K562 (cell line): ENCODE results near the gene LCMT2. TPM values are rescaled to one million over a fixed set of nuclear protein-coding genes. Genes with fewer than 3 reads are reported as not detected.
A peak's percentile ranks its signal among the peaks of the same experiment; 100 is the strongest.

Experiments
- ATAC-seq: fragments of 200-7000 bp; cut with Tn5 transposase; 3 replicates; pipeline ENCODE4 v1.9.1; 2020; ENCODE audit warnings: moderate library complexity
- BruUV-seq: library from RNA; stranded (reverse); fragments of 400-500 nt; replicated peaks from 2 replicates; lab custom pipeline; 2021; lab: Mats Ljungman, UMichigan
- CTCF ChIA-PET: fragments of 300-600 bp; formaldehyde crosslinking; extraction: SDS; loops from one replicate; lab custom pipeline; 2021; ENCODE audit warnings: low intra/inter-chr PET ratio; lab: Yijun Ruan, JAX
- POLR2A ChIA-PET: fragments of 300-600, 350-650 bp; sonication (Branson Sonifier 250); formaldehyde crosslinking; extraction: SDS; loops from one replicate; lab custom pipeline; 2021; ENCODE audit warnings: antibody characterized with exemption, inconsistent platforms; lab: Yijun Ruan, JAX
- DNase-seq, 4 experiments: peaks; one replicate each; pipeline versions ENCODE4 v3.0.0 to v3.0.0-alpha.2; 2011 to 2018; ENCODE audit warnings: low spot score in 3 of 4, mixed read lengths in 3 of 4; ENCODE audit errors: extremely low read depth in 1 of 4
- FAIRE-seq: peaks from 2 replicates; lab custom pipeline; 2011; peaks lifted over from hg19 to GRCh38; lab: Jason Lieb, UNC
- H2AFZ ChIP-seq: 2 replicates; pipeline ENCODE4 v1.6.0; 2011; ENCODE audit warnings: low read depth, low read length, control low read depth, inconsistent platforms
- H3K27ac ChIP-seq: fragments of 200-600 bp; 3 replicates; pipeline ENCODE4 v1.8.0; 2011; ENCODE audit warnings: low read depth, mild to moderate bottlenecking, control low read depth, inconsistent platforms, low read length, moderate library complexity, mixed read lengths; ENCODE audit errors: extremely low read depth
- H3K27me3 ChIP-seq, 2 experiments: fragments of 300-600 bp in 1 of 2; 2 replicates in 1 of 2; 3 replicates in 1 of 2; pipeline versions ENCODE4 v1.6.0 to v1.8.0; 2011; ENCODE audit warnings: inconsistent platforms in 2 of 2, low read length in 2 of 2, mild to moderate bottlenecking in 1 of 2, mixed read lengths in 1 of 2, moderate library complexity in 1 of 2; ENCODE audit not compliant: control insufficient read depth in 2 of 2, insufficient read depth in 2 of 2
- H3K36me3 ChIP-seq: fragments of 300-600 bp; 3 replicates; pipeline ENCODE4 v1.8.0; 2011; ENCODE audit warnings: mild to moderate bottlenecking, low read length, inconsistent platforms; ENCODE audit not compliant: control insufficient read depth, insufficient read depth
- H3K4me1 ChIP-seq, 2 experiments: fragments of 200-600 bp in 1 of 2; replicated peaks in 1 of 2; 2 replicates in 1 of 2; 3 replicates in 1 of 2; pipeline versions ENCODE4 v1.5.1 to v1.8.0; 2011; ENCODE audit warnings: inconsistent platforms in 2 of 2, low read length in 2 of 2, mild to moderate bottlenecking in 1 of 2, mixed read lengths in 1 of 2, moderate library complexity in 1 of 2; ENCODE audit not compliant: control insufficient read depth in 2 of 2, insufficient read depth in 2 of 2
- H3K4me2 ChIP-seq: 2 replicates; pipeline ENCODE4 v1.6.1; 2011; ENCODE audit warnings: low read length, control low read depth, inconsistent platforms, mixed read lengths; ENCODE audit not compliant: insufficient read depth
- H3K4me3 ChIP-seq: fragments of 200-600 bp; sonication (generic), shearing (Covaris generic); 2 replicates; pipeline ENCODE4 v1.5.1; 2016; ENCODE audit warnings: control low read depth, inconsistent platforms
- H3K79me2 ChIP-seq: fragments of 200-600 bp; 3 replicates; pipeline ENCODE4 v1.8.0; 2011; ENCODE audit warnings: low read length, inconsistent platforms; ENCODE audit not compliant: control insufficient read depth, insufficient read depth
- H3K9ac ChIP-seq, 2 experiments: 2 replicates each; pipeline versions ENCODE4 v1.6.0 to v1.6.1; 2011; ENCODE audit warnings: low read depth in 2 of 2, low read length in 2 of 2, control low read depth in 1 of 2, inconsistent platforms in 1 of 2, mild to moderate bottlenecking in 1 of 2, mixed read lengths in 1 of 2; ENCODE audit not compliant: insufficient read depth in 1 of 2
- H3K9me1 ChIP-seq: one replicate; pipeline ENCODE4 v1.6.0; 2011; ENCODE audit warnings: inconsistent platforms, mild to moderate bottlenecking, low read length, moderate library complexity; ENCODE audit not compliant: control insufficient read depth, insufficient read depth
- H3K9me3 ChIP-seq: replicated peaks from 2 replicates; pipeline ENCODE4 v1.5.1; 2011; ENCODE audit warnings: low read depth, low read length, inconsistent platforms; ENCODE audit not compliant: control insufficient read depth, insufficient read depth
- H4K20me1 ChIP-seq: replicated peaks from 2 replicates; pipeline ENCODE4 v1.6.1; 2011; ENCODE audit warnings: low read length, inconsistent platforms, mixed read lengths; ENCODE audit not compliant: control insufficient read depth, insufficient read depth
- ARNT ChIP-seq, 2 experiments: fragments of 450-650 bp; IDR thresholded peaks; 2 replicates each; pipeline ENCODE4 v1.6.1; 2016; ENCODE audit warnings: mild to moderate bottlenecking in 1 of 2
- BRCA1 ChIP-seq, 2 experiments: fragments of 450-650 bp in 1 of 2; sonication (generic) in 1 of 2; formaldehyde crosslinking in 1 of 2; IDR thresholded peaks; 2 replicates each; pipeline versions ENCODE4 v1.5.0 to v1.6.1; 2017 to 2020; ENCODE audit warnings: mild to moderate bottlenecking in 1 of 2, missing genetic modification reagents in 1 of 2
- WGBS: fragments of 100-300 bp; shearing (Covaris generic); methylation state at CpG from one replicate; pipeline ENCODE4 v1.1.6; 2016; ENCODE audit warnings: low coverage, mixed read lengths; ENCODE audit not compliant: insufficient coverage; ENCODE audit errors: missing lambda C conversion rate; 5-methylcytosine and 5-hydroxymethylcytosine counted together
- in situ Hi-C: fragments of 300-500 bp; cut with MboI; formaldehyde crosslinking; loops from 4 replicates; pipeline ENCODE4 v1.15.0; 2018; ENCODE audit warnings: inconsistent platforms, mixed read lengths
- intact Hi-C: fragments of 100-400 bp; cut with micrococcal nuclease; formaldehyde crosslinking; loops from 2 replicates; pipeline ENCODE4 v1.14.2; 2022
- polyA plus RNA-seq, 8 experiments: library from polyadenylated mRNA; depleted of rRNA in 4 of 8; stranded (reverse) in 5 of 8; unstranded in 3 of 8; fragments of >200 nt; fragmentation: Nextera tagmentation in 2 of 8; fragmentation: Illumina TruSeq in 1 of 8; extraction: Ambion mirVana in 2 of 8; extraction: Trizol in 1 of 8; gene quantifications; 2 replicates each; pipeline versions ENCODE4 v1.2.1 to v1.2.3, GENCODE V29; 2011 to 2014; ENCODE audit warnings: inconsistent platforms in 1 of 8, missing spikeins in 1 of 8
- total RNA-seq, 7 experiments: library from RNA; depleted of rRNA in 6 of 7; stranded (reverse); fragments of >200 nt in 6 of 7; fragmentation: Illumina TruSeq in 2 of 7; extraction: Trizol in 2 of 7; gene quantifications; 2 replicates each; pipeline versions ENCODE4 v1.2.1 to v1.2.3, GENCODE V29; 2011 to 2021; ENCODE audit warnings: low replicate concordance in 1 of 7

LCMT2 gene
- total and polyA plus RNA-seq, 9 of the 15 experiments (the other 6 are each of a cell fraction or from before 2014, with no cell fraction given), result 2.5 to 22.3 (median 15.2) TPM

DNA sequence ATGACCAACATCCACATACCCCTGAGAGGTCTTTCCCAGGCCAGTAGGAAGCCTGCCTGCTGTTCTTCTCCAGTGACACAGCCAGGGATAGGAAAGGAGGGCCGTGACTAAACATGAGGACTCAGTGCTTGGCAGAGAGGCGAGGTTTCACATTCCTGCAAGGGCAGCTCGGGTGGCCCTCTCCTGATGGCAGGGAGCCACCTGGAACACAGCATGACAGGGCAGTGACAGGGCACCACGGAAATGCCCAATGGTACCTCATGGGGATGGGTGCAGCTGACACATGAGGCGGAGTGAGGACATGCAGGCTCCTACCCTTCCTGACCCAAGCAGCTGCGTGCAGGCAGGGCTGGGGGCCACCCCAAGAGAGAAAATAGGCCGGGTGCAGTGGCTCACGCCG is 56.2 kb downstream of the LCMT2 start:
- FAIRE-seq, result no peak

More for the DNA sequence above, 56.2 kb downstream of the LCMT2 start:
- in situ Hi-C loops (loop anchor here (10.0 kb wide), 1 partner anchor 559 kb away; no protein-coding TSS in a partner anchor), intact Hi-C loops (no loop called here)
- Histone ChIP-seq H3K4me2 (no peak overlapping the region), H4K20me1 (no peaks in the 10 kb centered on the region; the same call in 1 of the 2 replicates), H3K4me3 (no peak overlapping the region), H3K27me3 (peaks cover 45 to 62% of the 10 kb centered on the region in 2 experiments; a peak in 4 of 5 replicates), H2AFZ (no peak overlapping the region), H3K36me3 (no peaks in the 10 kb centered on the region), H3K27ac (no peak overlapping the region), H3K79me2 (no peaks in the 10 kb centered on the region), H3K9me1 (no peaks in the 10 kb centered on the region), H3K4me1 (no peaks in the 10 kb centered on the region), H3K9me3 (no peaks in the 10 kb centered on the region), H3K9ac (peak overlapping the region in 1 of 2 experiments; percentile 23; a peak in 2 of 4 replicates)
- WGBS, result 2% methylated on average over 6 of the region's 9 CpGs
- TF ChIP-seq BRCA1 (IDR thresholded peaks at IDR 0.05), result no peak
- no peak for TF ChIP-seq BRCA1 (CRISPR knock-in tag; IDR thresholded peaks at IDR 0.05)
- TF ChIP-seq ARNT (IDR thresholded peaks at IDR 0.05), result no peak
- ChIA-PET POLR2A (interaction anchor here (1.1 kb wide), 1 partner anchor 86 kb away, joined by 3 read pairs; no protein-coding TSS in a partner anchor), CTCF (no interaction called here)
- DNase-seq, result no peak
- BruUV-seq, result no TSS peak
- ATAC-seq, result no peak

Other genes starting within 250 kb of the LCMT2 start
Only the 7 nearest of the 10 such genes appear.
- gene CCNDBP1, start 145.2 kb downstream of the LCMT2 start, total RNA-seq (2014; rRNA removed), result 50.0 and 55.5 TPM in 2 replicates
- 67.6 and 71.9 TPM in 2 replicates for gene CCNDBP1, start 145.2 kb downstream of the LCMT2 start, total RNA-seq (2014; rRNA removed; fragmentation: Illumina TruSeq; extraction: Trizol)
- 47.9 and 49.5 TPM in 2 replicates for gene CCNDBP1, start 145.2 kb downstream of the LCMT2 start, total RNA-seq (2015; rRNA removed; fragmentation: Illumina TruSeq; extraction: Trizol)
- gene CCNDBP1, start 145.2 kb downstream of the LCMT2 start, total RNA-seq (2021), result 47.9 and 49.1 TPM in 2 replicates
- gene CCNDBP1, start 145.2 kb downstream of the LCMT2 start, polyA plus RNA-seq (2011; rRNA removed), result 98.3 and 111 TPM in 2 replicates
- 57.7 and 59.9 TPM in 2 replicates for gene CCNDBP1, start 145.2 kb downstream of the LCMT2 start, polyA plus RNA-seq (2014; fragmentation: Illumina TruSeq; extraction: Trizol)
- 10 to 100 TPM; 37.0 to 44.7 TPM for gene CCNDBP1, start 145.2 kb downstream of the LCMT2 start, polyA plus RNA-seq (2014; fragmentation: Nextera tagmentation; extraction: Ambion mirVana)
- 65.4 and 72.0 TPM in 2 replicates for gene CCNDBP1, start 145.2 kb downstream of the LCMT2 start, polyA plus RNA-seq (2014; rRNA removed)
- 1.5 and 2.1 TPM in 2 replicates for gene EPB42, start 109.6 kb downstream of the LCMT2 start, total RNA-seq (2014; rRNA removed)
- 1.4 and 1.5 TPM in 2 replicates for gene EPB42, start 109.6 kb downstream of the LCMT2 start, total RNA-seq (2014; rRNA removed; fragmentation: Illumina TruSeq; extraction: Trizol)
- gene EPB42, start 109.6 kb downstream of the LCMT2 start, total RNA-seq (2015; rRNA removed; fragmentation: Illumina TruSeq; extraction: Trizol), result 0.51 and 0.79 TPM in 2 replicates
- gene EPB42, start 109.6 kb downstream of the LCMT2 start, total RNA-seq (2021), result 1.3 and 1.7 TPM in 2 replicates
- 0.59 and 0.89 TPM in 2 replicates for gene EPB42, start 109.6 kb downstream of the LCMT2 start, polyA plus RNA-seq (2011; rRNA removed)
- 1.5 and 2.3 TPM in 2 replicates for gene EPB42, start 109.6 kb downstream of the LCMT2 start, polyA plus RNA-seq (2014; fragmentation: Illumina TruSeq; extraction: Trizol)
- gene EPB42, start 109.6 kb downstream of the LCMT2 start, polyA plus RNA-seq (2014; fragmentation: Nextera tagmentation; extraction: Ambion mirVana), result under 1 TPM; 0.38 to 0.57 TPM
- 1.3 and 1.6 TPM in 2 replicates for gene EPB42, start 109.6 kb downstream of the LCMT2 start, polyA plus RNA-seq (2014; rRNA removed)
- gene TGM5, start 63.6 kb downstream of the LCMT2 start, total RNA-seq (2014; rRNA removed), result not detected in 2 replicates
- not detected in 2 replicates for gene TGM5, start 63.6 kb downstream of the LCMT2 start, total RNA-seq (2014; rRNA removed; fragmentation: Illumina TruSeq; extraction: Trizol)
- 0.07 and 0.15 TPM in 2 replicates for gene TGM5, start 63.6 kb downstream of the LCMT2 start, total RNA-seq (2015; rRNA removed; fragmentation: Illumina TruSeq; extraction: Trizol)
- not detected in 2 replicates for gene TGM5, start 63.6 kb downstream of the LCMT2 start, total RNA-seq (2021)
- 0.07 TPM in 1 of 2 replicates, not detected in the other for gene TGM5, start 63.6 kb downstream of the LCMT2 start, polyA plus RNA-seq (2011; rRNA removed)
- not detected in 2 replicates for gene TGM5, start 63.6 kb downstream of the LCMT2 start, polyA plus RNA-seq (2014; fragmentation: Illumina TruSeq; extraction: Trizol)
- under 1 TPM; 0.03 to 0.10 TPM for gene TGM5, start 63.6 kb downstream of the LCMT2 start, polyA plus RNA-seq (2014; fragmentation: Nextera tagmentation; extraction: Ambion mirVana)
- gene TGM5, start 63.6 kb downstream of the LCMT2 start, polyA plus RNA-seq (2014; rRNA removed), result not detected in 2 replicates
- not detected in 2 replicates for gene TGM7, start 28.3 kb downstream of the LCMT2 start, total RNA-seq (2014; rRNA removed)
- gene TGM7, start 28.3 kb downstream of the LCMT2 start, total RNA-seq (2014; rRNA removed; fragmentation: Illumina TruSeq; extraction: Trizol), result not detected in 2 replicates
- not detected in 2 replicates for gene TGM7, start 28.3 kb downstream of the LCMT2 start, total RNA-seq (2015; rRNA removed; fragmentation: Illumina TruSeq; extraction: Trizol)
- gene TGM7, start 28.3 kb downstream of the LCMT2 start, total RNA-seq (2021), result not detected in 2 replicates
- not detected in 2 replicates for gene TGM7, start 28.3 kb downstream of the LCMT2 start, polyA plus RNA-seq (2011; rRNA removed)
- not detected in 2 replicates for gene TGM7, start 28.3 kb downstream of the LCMT2 start, polyA plus RNA-seq (2014; fragmentation: Illumina TruSeq; extraction: Trizol)
- not detected for gene TGM7, start 28.3 kb downstream of the LCMT2 start, polyA plus RNA-seq (2014; fragmentation: Nextera tagmentation; extraction: Ambion mirVana)
- not detected in 2 replicates for gene TGM7, start 28.3 kb downstream of the LCMT2 start, polyA plus RNA-seq (2014; rRNA removed)
- 28.6 and 30.0 TPM in 2 replicates for gene ZSCAN29, start 40.5 kb upstream of the LCMT2 start, total RNA-seq (2014; rRNA removed)
- gene ZSCAN29, start 40.5 kb upstream of the LCMT2 start, total RNA-seq (2014; rRNA removed; fragmentation: Illumina TruSeq; extraction: Trizol), result 20.8 and 21.6 TPM in 2 replicates
- gene ZSCAN29, start 40.5 kb upstream of the LCMT2 start, total RNA-seq (2015; rRNA removed; fragmentation: Illumina TruSeq; extraction: Trizol), result 26.0 and 28.1 TPM in 2 replicates
- gene ZSCAN29, start 40.5 kb upstream of the LCMT2 start, total RNA-seq (2021), result 24.4 and 28.0 TPM in 2 replicates
- 10.9 and 13.2 TPM in 2 replicates for gene ZSCAN29, start 40.5 kb upstream of the LCMT2 start, polyA plus RNA-seq (2011; rRNA removed)
- 16.8 and 19.0 TPM in 2 replicates for gene ZSCAN29, start 40.5 kb upstream of the LCMT2 start, polyA plus RNA-seq (2014; fragmentation: Illumina TruSeq; extraction: Trizol)
- 1 to 10 TPM; 2.5 to 2.7 TPM for gene ZSCAN29, start 40.5 kb upstream of the LCMT2 start, polyA plus RNA-seq (2014; fragmentation: Nextera tagmentation; extraction: Ambion mirVana)
- gene ZSCAN29, start 40.5 kb upstream of the LCMT2 start, polyA plus RNA-seq (2014; rRNA removed), result 19.3 and 19.7 TPM in 2 replicates
- gene TUBGCP4, start 40.5 kb upstream of the LCMT2 start, total RNA-seq (2014; rRNA removed), result 29.6 and 33.3 TPM in 2 replicates
- 27.9 and 29.4 TPM in 2 replicates for gene TUBGCP4, start 40.5 kb upstream of the LCMT2 start, total RNA-seq (2014; rRNA removed; fragmentation: Illumina TruSeq; extraction: Trizol)
- gene TUBGCP4, start 40.5 kb upstream of the LCMT2 start, total RNA-seq (2015; rRNA removed; fragmentation: Illumina TruSeq; extraction: Trizol), result 26.5 and 29.5 TPM in 2 replicates
- 50.2 and 52.1 TPM in 2 replicates for gene TUBGCP4, start 40.5 kb upstream of the LCMT2 start, total RNA-seq (2021)
- gene TUBGCP4, start 40.5 kb upstream of the LCMT2 start, polyA plus RNA-seq (2011; rRNA removed), result 30.6 and 40.2 TPM in 2 replicates
- gene TUBGCP4, start 40.5 kb upstream of the LCMT2 start, polyA plus RNA-seq (2014; fragmentation: Illumina TruSeq; extraction: Trizol), result 34.7 and 40.1 TPM in 2 replicates
- 10 to 100 TPM; 10.7 to 13.1 TPM for gene TUBGCP4, start 40.5 kb upstream of the LCMT2 start, polyA plus RNA-seq (2014; fragmentation: Nextera tagmentation; extraction: Ambion mirVana)
- 31.1 and 31.3 TPM in 2 replicates for gene TUBGCP4, start 40.5 kb upstream of the LCMT2 start, polyA plus RNA-seq (2014; rRNA removed)
- 30.9 and 31.3 TPM in 2 replicates for gene TP53BP1, start 162.6 kb upstream of the LCMT2 start, total RNA-seq (2014; rRNA removed)
- gene TP53BP1, start 162.6 kb upstream of the LCMT2 start, total RNA-seq (2014; rRNA removed; fragmentation: Illumina TruSeq; extraction: Trizol), result 37.6 and 38.1 TPM in 2 replicates
- gene TP53BP1, start 162.6 kb upstream of the LCMT2 start, total RNA-seq (2015; rRNA removed; fragmentation: Illumina TruSeq; extraction: Trizol), result 34.5 and 38.5 TPM in 2 replicates
- gene TP53BP1, start 162.6 kb upstream of the LCMT2 start, total RNA-seq (2021), result 32.8 and 32.9 TPM in 2 replicates
- 58.1 and 63.3 TPM in 2 replicates for gene TP53BP1, start 162.6 kb upstream of the LCMT2 start, polyA plus RNA-seq (2011; rRNA removed)
- 26.7 and 29.6 TPM in 2 replicates for gene TP53BP1, start 162.6 kb upstream of the LCMT2 start, polyA plus RNA-seq (2014; fragmentation: Illumina TruSeq; extraction: Trizol)
- 1 to 10 TPM; 5.7 to 6.3 TPM for gene TP53BP1, start 162.6 kb upstream of the LCMT2 start, polyA plus RNA-seq (2014; fragmentation: Nextera tagmentation; extraction: Ambion mirVana)
- 22.6 and 23.2 TPM in 2 replicates for gene TP53BP1, start 162.6 kb upstream of the LCMT2 start, polyA plus RNA-seq (2014; rRNA removed)